Loucy (cell line): Measurements from ENCODE around the gene GLB1L.
"Not testable (repeated sequence)": the region's sequence is repeated elsewhere in the genome, so short reads cannot be mapped to it uniquely, and the experiment has no call there.

Source experiments
- H2AFZ ChIP-seq: fragments of 200-600 bp; sonication (generic); 2 replicates; pipeline ENCODE4 v1.6.0; 2016; ENCODE audit warnings: antibody characterized with exemption, mild to moderate bottlenecking, low read length, moderate library complexity
- H3F3A ChIP-seq: fragments of 200-600 bp; 2 replicates; pipeline ENCODE4 v1.6.0; 2016; ENCODE audit warnings: antibody characterized with exemption, low read depth, mild to moderate bottlenecking
- H3K27me3 ChIP-seq: fragments of 200-600 bp; sonication (generic); 2 replicates; pipeline ENCODE4 v1.6.1; 2014; ENCODE audit warnings: low read length, mild to moderate bottlenecking; ENCODE audit not compliant: insufficient read depth, poor library complexity, severe bottlenecking
- H3K36me3 ChIP-seq: fragments of 200-600 bp; sonication (generic); 2 replicates; pipeline ENCODE4 v1.6.1; 2016; ENCODE audit warnings: low read length; ENCODE audit not compliant: insufficient read depth
- H3K4me1 ChIP-seq: fragments of 200-600 bp; sonication (generic); 2 replicates; pipeline ENCODE4 v1.5.1; 2014; ENCODE audit warnings: low read length, mild to moderate bottlenecking; ENCODE audit not compliant: insufficient read depth, poor library complexity, severe bottlenecking
- H3K4me2 ChIP-seq: fragments of 200-600 bp; sonication (generic); 2 replicates; pipeline ENCODE4 v1.6.0; 2014; ENCODE audit warnings: antibody characterized with exemption, low read length, low read depth, mild to moderate bottlenecking; ENCODE audit not compliant: poor library complexity, severe bottlenecking
- H3K4me3 ChIP-seq: fragments of 200-600 bp; sonication (generic); 2 replicates; pipeline ENCODE4 v1.5.1; 2014; ENCODE audit warnings: low read length, mild to moderate bottlenecking, mixed read lengths; ENCODE audit not compliant: poor library complexity, severe bottlenecking
- H3K79me2 ChIP-seq: fragments of 200-600 bp; sonication (generic); 2 replicates; pipeline ENCODE4 v1.6.1; 2014; ENCODE audit warnings: low read length; ENCODE audit not compliant: insufficient read depth
- H3K9ac ChIP-seq: fragments of 200-600 bp; sonication (generic); 2 replicates; pipeline ENCODE4 v1.6.0; 2014; ENCODE audit warnings: mild to moderate bottlenecking, low read depth, low read length, moderate library complexity; ENCODE audit not compliant: poor library complexity, severe bottlenecking
- H3K9me2 ChIP-seq: fragments of 200-600 bp; sonication (generic); replicated peaks from 2 replicates; pipeline ENCODE4 v1.6.1; 2016; ENCODE audit warnings: low read depth, low read length, mixed read lengths
- H3K9me3 ChIP-seq: fragments of 200-600 bp; sonication (generic); 2 replicates; pipeline ENCODE4 v1.6.1; 2014; ENCODE audit warnings: mild to moderate bottlenecking, antibody characterized with exemption, low read length, low read depth; ENCODE audit not compliant: insufficient read depth
- H4K20me1 ChIP-seq: fragments of 200-600 bp; sonication (generic); 2 replicates; pipeline ENCODE4 v1.6.0; 2014; ENCODE audit warnings: antibody characterized with exemption, low read length, mild to moderate bottlenecking; ENCODE audit not compliant: insufficient read depth, poor library complexity, severe bottlenecking
- CTCF ChIP-seq: fragments of 200-600 bp; sonication (generic); conservative IDR thresholded peaks from 2 replicates; pipeline ENCODE4 v1.5.1; 2014; ENCODE audit warnings: mild to moderate bottlenecking, antibody characterized with exemption, low read length
- EZH2phosphoT487 ChIP-seq: fragments of 200-600 bp; IDR thresholded peaks from 2 replicates; pipeline ENCODE4 v1.6.1; 2018; ENCODE audit warnings: antibody characterized with exemption, mild to moderate bottlenecking, moderate library complexity, borderline replicate concordance

The GLB1L gene

GRCh38 chr2:219261024-219261855 lies 16.0 kb upstream of the GLB1L start:
- Histone ChIP-seq H3K9me3 (no peaks in the 10 kb centered on the region), H3K4me1 (peaks cover 4% of the 10 kb centered on the region), H3K79me2 (no peaks in the 10 kb centered on the region), H3K9me2 (no peaks in the 10 kb centered on the region), H3K27me3 (no peaks in the 10 kb centered on the region), H4K20me1 (no peaks in the 10 kb centered on the region), H2AFZ (no peak overlapping the region), H3F3A (no peaks in the 10 kb centered on the region), H3K4me2 (no peak overlapping the region), H3K4me3 (no peak overlapping the region), H3K9ac (no peak overlapping the region), H3K36me3 (no peaks in the 10 kb centered on the region)
- TF ChIP-seq CTCF, result no peak
- TF ChIP-seq EZH2phosphoT487, result no peak

GRCh38 chr2:219258942-219259341 lies 13.7 kb upstream of the GLB1L start:
- H3K4me3 ChIP-seq, H3K36me3 ChIP-seq, H3F3A ChIP-seq, H3K9me2 ChIP-seq, H2AFZ ChIP-seq, H3K4me2 ChIP-seq, H4K20me1 ChIP-seq, H3K9ac ChIP-seq, H3K79me2 ChIP-seq, H3K9me3 ChIP-seq: not testable (repeated sequence)
- Histone ChIP-seq H3K4me1 (peaks cover 11% of the 10 kb centered on the region), H3K27me3 (peaks cover 22% of the 10 kb centered on the region)

- Histone ChIP-seq H3K9me3 (no peaks in the 10 kb centered on the region), H3K79me2 (no peaks in the 10 kb centered on the region), H3K36me3 (no peaks in the 10 kb centered on the region), H3K4me1 (peaks cover 33% of the 10 kb centered on the region), H4K20me1 (no peaks in the 10 kb centered on the region), H3K4me3 (peak overlapping the region; percentile 73), H2AFZ (peak overlapping the region; percentile 42), H3K27me3 (peaks cover 45% of the 10 kb centered on the region), H3K9ac (no peak overlapping the region), H3K9me2 (no peaks in the 10 kb centered on the region), H3K4me2 (peak overlapping the region; percentile 85), H3F3A (no peaks in the 10 kb centered on the region)
- TF ChIP-seq EZH2phosphoT487 (no peak), CTCF (no peak)
Measured at GRCh38 chr2:219254590-219255201, 9.5 kb upstream of the GLB1L start.
